Measurements from ENCODE around the gene TRA2B.
A peak's percentile ranks its signal among the peaks of the same experiment; 100 is the strongest.

Gene TRA2B

GRCh38 chr3:185949515-185949914, 11.7 kb upstream of the TRA2B start:
- DNase-seq, result no peak

- no peak for DNase-seq
These were observed 10.5 kb upstream of the TRA2B start for GRCh38 chr3:185948292-185948691.

GRCh38 chr3:185943760-185944106, 5.9 kb upstream of the TRA2B start:
- DNase-seq, result no peak

- DNase-seq, result no peak
These were observed 5.3 kb upstream of the TRA2B start for GRCh38 chr3:185942907-185943759.

GRCh38 chr3:185942396-185942795, 4.6 kb upstream of the TRA2B start:
- no peak for DNase-seq

GRCh38 chr3:185940951-185941350, 3.1 kb upstream of the TRA2B start:
- no peak for DNase-seq

GRCh38 chr3:185939721-185940120, 1.9 kb upstream of the TRA2B start:
- DNase-seq, result no peak

- DNase-seq, result peak; percentile 51
These were observed 763 bp downstream of the TRA2B start for GRCh38 chr3:185936814-185937688.

GRCh38 chr3:185936273-185936629, 1.6 kb downstream of the TRA2B start:
- no peak for DNase-seq

- no peak for DNase-seq
These were observed 2.1 kb downstream of the TRA2B start for GRCh38 chr3:185935465-185936272.

GRCh38 chr3:185934767-185935464, 2.9 kb downstream of the TRA2B start:
- DNase-seq, result no peak

GRCh38 chr3:185934174-185934557, 3.6 kb downstream of the TRA2B start:
- no peak for DNase-seq

GRCh38 chr3:185933374-185934173, 4.2 kb downstream of the TRA2B start:
- no peak for DNase-seq

GRCh38 chr3:185931777-185932612, 5.8 kb downstream of the TRA2B start:
- no peak for DNase-seq

GRCh38 chr3:185930393-185931107, 7.3 kb downstream of the TRA2B start:
- no peak for DNase-seq

GRCh38 chr3:185929192-185930151, 8.3 kb downstream of the TRA2B start:
- DNase-seq, result no peak

GRCh38 chr3:185928496-185928895, 9.3 kb downstream of the TRA2B start:
- DNase-seq, result no peak

GRCh38 chr3:185927501-185928200, 10.2 kb downstream of the TRA2B start:
- DNase-seq, result no peak

All from NCI-H524 treated with DMSO at 0.1 percent for 48 hours (cell line).